HG03571 (cell line): ENCODE results near the gene KCTD6.

Source experiments
- ATAC-seq: cut with Tn5 transposase; IDR thresholded peaks from one replicate; pipeline ENCODE4 v1.9.1; 2021; ENCODE audit not compliant: unreplicated experiment

The KCTD6 gene

GRCh38 chr3:58485801-58486435 is 6.0 kb upstream of the KCTD6 start:
- ATAC-seq: no peak

GRCh38 chr3:58487140-58487886 is 4.6 kb upstream of the KCTD6 start:
- ATAC-seq: no peak

GRCh38 chr3:58488967-58489366 is 2.9 kb upstream of the KCTD6 start:
- no peak for ATAC-seq

- ATAC-seq: no peak
Observed at GRCh38 chr3:58490860-58491501, 915 bp upstream of the KCTD6 start.

GRCh38 chr3:58492494-58492905 is 604 bp downstream of the KCTD6 start:
- no peak for ATAC-seq

- no peak for ATAC-seq
Observed at GRCh38 chr3:58494107-58494506, 2.2 kb downstream of the KCTD6 start.

GRCh38 chr3:58495101-58495500 is 3.2 kb downstream of the KCTD6 start:
- ATAC-seq: no peak

- no peak for ATAC-seq
Observed at GRCh38 chr3:58496206-58496857, 4.4 kb downstream of the KCTD6 start.

GRCh38 chr3:58497097-58497496 is 5.2 kb downstream of the KCTD6 start:
- no peak for ATAC-seq

- no peak for ATAC-seq
Observed at GRCh38 chr3:58502872-58503271, 11.0 kb downstream of the KCTD6 start.

GRCh38 chr3:58507356-58508078 is 15.6 kb downstream of the KCTD6 start:
- no peak for ATAC-seq

- ATAC-seq: no peak
Observed at GRCh38 chr3:58508437-58508836, 16.5 kb downstream of the KCTD6 start.

GRCh38 chr3:58514405-58514804 is 22.5 kb downstream of the KCTD6 start:
- no peak for ATAC-seq

- ATAC-seq: no peak
Observed at GRCh38 chr3:58518291-58518789, 26.4 kb downstream of the KCTD6 start.

GRCh38 chr3:58519668-58520402 is 27.9 kb downstream of the KCTD6 start:
- no peak for ATAC-seq

- no peak for ATAC-seq
Observed at GRCh38 chr3:58520403-58521335, 28.8 kb downstream of the KCTD6 start.

GRCh38 chr3:58521336-58521670 is 29.4 kb downstream of the KCTD6 start:
- no peak for ATAC-seq

GRCh38 chr3:58521917-58522631 is 30.2 kb downstream of the KCTD6 start:
- no peak for ATAC-seq
